Activated CD4-positive, alpha-beta T cell treated with anti-CD3 and anti-CD28 coated beads for 4 hours (primary cell): ENCODE results near the gene ANKRD23.
"Not testable (repeated sequence)": the region's sequence is repeated elsewhere in the genome, so short reads cannot be mapped to it uniquely, and the experiment has no call there.

ENCODE experiments used
- DNase-seq, 2 donors: peaks; one replicate each; pipeline ENCODE4 v3.0.0-alpha.2; 2020

ANKRD23 gene

GRCh38 chr2:96813656-96814055, 30.2 kb downstream of the ANKRD23 start:
- DNase-seq: no peak

GRCh38 chr2:96811917-96812316, 31.9 kb downstream of the ANKRD23 start:
- no peak for DNase-seq

GRCh38 chr2:96810783-96811192, 33.0 kb downstream of the ANKRD23 start:
- no peak for DNase-seq

GRCh38 chr2:96809951-96810782, 33.7 kb downstream of the ANKRD23 start:
- DNase-seq: no peak

- DNase-seq: no peak
These were observed 34.5 kb downstream of the ANKRD23 start for GRCh38 chr2:96809216-96809882.

GRCh38 chr2:96808176-96808837, 35.5 kb downstream of the ANKRD23 start:
- DNase-seq: no peak

GRCh38 chr2:96807127-96807471, 36.7 kb downstream of the ANKRD23 start:
- no peak for DNase-seq

GRCh38 chr2:96806468-96807126, 37.2 kb downstream of the ANKRD23 start:
- DNase-seq: peak; percentile 29 to 43

GRCh38 chr2:96805946-96806345, 37.9 kb downstream of the ANKRD23 start:
- DNase-seq: not testable (repeated sequence)

- no peak for DNase-seq
These were observed 38.8 kb downstream of the ANKRD23 start for GRCh38 chr2:96804986-96805385.

GRCh38 chr2:96802721-96803120, 41.1 kb downstream of the ANKRD23 start:
- DNase-seq: no peak

GRCh38 chr2:96801786-96802595, 41.8 kb downstream of the ANKRD23 start:
- peak; percentile 51 to 58 for DNase-seq

GRCh38 chr2:96801005-96801785, 42.6 kb downstream of the ANKRD23 start:
- peak; percentile 68 to 77 for DNase-seq

GRCh38 chr2:96800061-96801004, 43.5 kb downstream of the ANKRD23 start:
- no peak for DNase-seq

GRCh38 chr2:96799623-96799935, 44.2 kb downstream of the ANKRD23 start:
- no peak for DNase-seq

GRCh38 chr2:96798733-96799622, 44.8 kb downstream of the ANKRD23 start:
- DNase-seq: no peak

GRCh38 chr2:96797066-96797625, 46.7 kb downstream of the ANKRD23 start:
- no peak for DNase-seq

- DNase-seq: not testable (repeated sequence)
These were observed 47.3 kb downstream of the ANKRD23 start for GRCh38 chr2:96796497-96796896.

- no peak for DNase-seq
These were observed 48.7 kb downstream of the ANKRD23 start for GRCh38 chr2:96795076-96795475.
